HCT116 (cell line): Measurements from ENCODE around the gene WASL. TPM values are rescaled to one million over a fixed set of nuclear protein-coding genes. Genes with fewer than 3 reads are reported as not detected.

Source experiments
- ATAC-seq: fragments of 200-7000 bp; cut with Tn5 transposase; 2 replicates; pipeline ENCODE4 v1.9.1; 2020; ENCODE audit warnings: mild to moderate bottlenecking, moderate library complexity
- BruUV-seq: library from RNA; stranded (reverse); fragments of 400-500 nt; replicated peaks from 2 replicates; lab custom pipeline; 2021; lab: Mats Ljungman, UMichigan
- CTCF ChIA-PET: fragments of 300-600 bp; sonication (Branson Sonifier 250); formaldehyde crosslinking; loops from one replicate; lab custom pipeline; 2021; ENCODE audit warnings: antibody characterized with exemption; lab: Charles Lee
- POLR2A ChIA-PET: fragments of 300-600, 350-600 bp; sonication (Branson Sonifier 250); formaldehyde crosslinking; loops from one replicate; lab custom pipeline; 2021; ENCODE audit warnings: antibody characterized with exemption; lab: Charles Lee
- RAD21 ChIA-PET, 2 experiments: fragments of 300-600 bp; sonication (Branson Sonifier 250); formaldehyde crosslinking; loops; one replicate each; lab custom pipeline; 2023; ENCODE audit warnings: low total read pairs in 2 of 2; ENCODE audit not compliant: uncharacterized antibody in 2 of 2, unreplicated experiment in 2 of 2, low non-redundant PET in 1 of 2; lab: Charles Lee
- DNase-seq: peaks from one replicate; pipeline ENCODE4 v3.0.0-alpha.2; 2010; ENCODE audit warnings: low read depth, low spot score
- H2AFZ ChIP-seq: fragments of 200-600 bp; shearing (Covaris generic), sonication (generic); 2 replicates; pipeline ENCODE4 v1.6.1; 2017; ENCODE audit warnings: low read depth, mixed run types, mixed read lengths, antibody characterized with exemption, low read length; ENCODE audit not compliant: poor library complexity, severe bottlenecking
- H3K27ac ChIP-seq: 2 replicates; pipeline ENCODE4 v1.5.1; 2012; ENCODE audit warnings: low read depth, low read length
- H3K27me3 ChIP-seq: fragments of 200-600 bp; sonication (generic); 2 replicates; pipeline ENCODE4 v1.6.1; 2016; ENCODE audit warnings: mixed run types, low read length, mixed read lengths; ENCODE audit not compliant: insufficient read depth
- H3K36me3 ChIP-seq, 2 experiments: fragments of 200-500 bp in 1 of 2; fragments of 200-600 bp in 1 of 2; sonication (Bioruptor generic) in 1 of 2; sonication (generic) in 1 of 2; 2 replicates each; pipeline versions ENCODE4 v1.5.1 to v1.6.1; 2014 to 2016; ENCODE audit warnings: low read length in 2 of 2, inconsistent platforms in 1 of 2, mixed read lengths in 1 of 2, mixed run types in 1 of 2; ENCODE audit not compliant: insufficient read depth in 2 of 2, control insufficient read depth in 1 of 2
- H3K4me1 ChIP-seq, 2 experiments: fragments of 200-600 bp in 1 of 2; sonication (generic) in 1 of 2; 2 replicates each; pipeline versions ENCODE4 v1.5.1 to v1.6.1; 2012 to 2017; ENCODE audit warnings: low read length in 2 of 2, inconsistent platforms in 1 of 2, mild to moderate bottlenecking in 1 of 2, mixed read lengths in 1 of 2, mixed run types in 1 of 2, moderate library complexity in 1 of 2; ENCODE audit not compliant: insufficient read depth in 2 of 2, control insufficient read depth in 1 of 2
- H3K4me2 ChIP-seq: fragments of 200-600 bp; sonication (generic); 2 replicates; pipeline ENCODE4 v1.6.1; 2017; ENCODE audit warnings: mixed run types, low read length, mixed read lengths
- H3K4me3 ChIP-seq, 2 experiments: fragments of 200-600 bp in 1 of 2; sonication (generic) in 1 of 2; replicated peaks in 1 of 2; 2 replicates each; pipeline ENCODE4 v1.5.1; 2011 to 2016; ENCODE audit warnings: low read length in 2 of 2, control low read depth in 1 of 2, low read depth in 1 of 2, mild to moderate bottlenecking in 1 of 2, mixed read lengths in 1 of 2, mixed run types in 1 of 2
- H3K79me2 ChIP-seq: fragments of 200-600 bp; sonication (generic); 2 replicates; pipeline ENCODE4 v1.6.1; 2017; ENCODE audit warnings: mild to moderate bottlenecking, mixed run types, low read length, moderate library complexity, mixed read lengths; ENCODE audit not compliant: insufficient read depth
- H3K9ac ChIP-seq: fragments of 200-600 bp; sonication (generic); 2 replicates; pipeline ENCODE4 v1.6.1; 2016; ENCODE audit warnings: low read length, mixed read lengths
- H3K9me2 ChIP-seq: fragments of 200-600 bp; sonication (generic), shearing (Covaris generic); 2 replicates; pipeline ENCODE4 v1.6.1; 2017; ENCODE audit warnings: mixed run types, mild to moderate bottlenecking, moderate library complexity; ENCODE audit not compliant: insufficient read depth
- H3K9me3 ChIP-seq, 2 experiments: fragments of 200-500 bp in 1 of 2; fragments of 200-600 bp in 1 of 2; sonication (Bioruptor generic) in 1 of 2; sonication (generic) in 1 of 2; 2 replicates each; pipeline ENCODE4 v1.6.1; 2014 to 2017; ENCODE audit warnings: low read length in 2 of 2, mixed read lengths in 2 of 2, inconsistent platforms in 1 of 2, low read depth in 1 of 2, mild to moderate bottlenecking in 1 of 2, mixed run types in 1 of 2, moderate library complexity in 1 of 2; ENCODE audit not compliant: control insufficient read depth in 1 of 2, insufficient read depth in 1 of 2
- H4K20me1 ChIP-seq: fragments of 200-600 bp; sonication (generic), shearing (Covaris generic); 2 replicates; pipeline ENCODE4 v1.6.1; 2017; ENCODE audit warnings: mixed run types, mild to moderate bottlenecking, moderate library complexity; ENCODE audit not compliant: insufficient read depth
- ATF3 ChIP-seq: IDR thresholded peaks from 2 replicates; pipeline ENCODE4 v1.6.1; 2012
- CBX3 ChIP-seq: IDR thresholded peaks from 2 replicates; pipeline ENCODE4 v1.6.1; 2012; ENCODE audit warnings: low read depth
- CTCF ChIP-seq, 3 experiments: fragments of 200-600 bp in 1 of 3; sonication (generic) in 1 of 3; IDR thresholded peaks in 2 of 3; conservative IDR thresholded peaks in 1 of 3; 2 replicates each; pipeline ENCODE4 v1.5.1; 2012 to 2017; ENCODE audit warnings: low read depth in 2 of 3, low read length in 2 of 3, antibody characterized with exemption in 1 of 3, borderline replicate concordance in 1 of 3, control low read depth in 1 of 3, mild to moderate bottlenecking in 1 of 3, mixed read lengths in 1 of 3, mixed run types in 1 of 3, moderate library complexity in 1 of 3; ENCODE audit not compliant: insufficient read depth in 1 of 3
- EGR1 ChIP-seq: IDR thresholded peaks from 2 replicates; pipeline ENCODE4 v1.6.1; 2012; ENCODE audit warnings: low read depth
- EZH2 ChIP-seq: fragments of 200-600 bp; sonication (generic); IDR thresholded peaks from 2 replicates; pipeline ENCODE4 v1.6.1; 2017; ENCODE audit warnings: antibody characterized with exemption, mixed run types
- EZH2phosphoT487 ChIP-seq: fragments of 200-600 bp; IDR thresholded peaks from 2 replicates; pipeline ENCODE4 v1.6.1; 2018; ENCODE audit warnings: antibody characterized with exemption, borderline replicate concordance
- FOSL1 ChIP-seq: IDR thresholded peaks from 2 replicates; pipeline ENCODE4 v1.6.1; 2012; ENCODE audit warnings: low read depth
- MAX ChIP-seq: IDR thresholded peaks from 2 replicates; pipeline ENCODE4 v1.6.1; 2012
- POLR2A ChIP-seq: IDR thresholded peaks from 2 replicates; pipeline ENCODE4 v1.7.0; 2011; ENCODE audit warnings: borderline replicate concordance; ENCODE audit not compliant: insufficient read depth, insufficient read length; ENCODE audit errors: extremely low read depth
- RAD21 ChIP-seq: IDR thresholded peaks from 2 replicates; pipeline ENCODE4 v1.6.1; 2012; ENCODE audit warnings: low read depth, mild to moderate bottlenecking
- REST ChIP-seq: IDR thresholded peaks from 2 replicates; pipeline ENCODE4 v1.6.1; 2012; ENCODE audit warnings: low read depth
- SIN3A ChIP-seq: IDR thresholded peaks from 2 replicates; pipeline ENCODE4 v1.6.1; 2012; ENCODE audit warnings: low read depth
- SP1 ChIP-seq: IDR thresholded peaks from 2 replicates; pipeline ENCODE4 v1.6.1; 2012; ENCODE audit warnings: low read depth
- TCF7L2 ChIP-seq: IDR thresholded peaks from 2 replicates; pipeline ENCODE4 v1.7.0; 2011; ENCODE audit warnings: borderline replicate concordance, inconsistent platforms; ENCODE audit not compliant: insufficient read depth, insufficient read length; ENCODE audit errors: extremely low read depth
- YY1 ChIP-seq: IDR thresholded peaks from 2 replicates; pipeline ENCODE4 v1.6.1; 2011; ENCODE audit warnings: low read length, low read depth, moderate library complexity, mild to moderate bottlenecking; ENCODE audit not compliant: insufficient replicate concordance; ENCODE audit errors: extremely low read depth
- ZBTB33 ChIP-seq: IDR thresholded peaks from 2 replicates; pipeline ENCODE4 v1.6.1; 2011; ENCODE audit warnings: mild to moderate bottlenecking, low read length, moderate library complexity; ENCODE audit not compliant: insufficient replicate concordance; ENCODE audit errors: extremely low read depth
- ZFX ChIP-seq: fragments of 450-650 bp; IDR thresholded peaks from 2 replicates; pipeline ENCODE4 v1.6.1; 2017
- ZNF274 ChIP-seq: fragments of 200-500 bp; sonication (Bioruptor generic); IDR thresholded peaks from 2 replicates; pipeline ENCODE4 v1.6.1; 2014; ENCODE audit warnings: mild to moderate bottlenecking, low read depth, low read length, inconsistent platforms
- intact Hi-C: fragments of 100-400 bp; cut with micrococcal nuclease; formaldehyde crosslinking; loops from 2 replicates; pipeline ENCODE4 v1.10.0; 2022
- total RNA-seq: library from RNA; stranded (reverse); gene quantifications from one replicate; pipeline ENCODE4 v1.2.1, GENCODE V29; 2021; ENCODE audit not compliant: unreplicated experiment

The WASL gene
- total RNA-seq, 1 experiment from 2014 or later = 26.2 TPM

GRCh38 chr7:123750389-123751230 lies 1.8 kb upstream of the WASL start:
- no peak for ATAC-seq
- CTCF ChIA-PET = no interaction called here
- no peak overlapping the region for H2AFZ ChIP-seq
- intact Hi-C loops = no loop called here
- POLR2A ChIA-PET = no interaction called here
- no peaks in the 10 kb centered on the region for H3K9me3 ChIP-seq
- TF ChIP-seq EZH2 = no peak
- TF ChIP-seq MAX = no peak
- no peak for TF ChIP-seq ZNF274
- no peak for TF ChIP-seq FOSL1
- TF ChIP-seq RAD21 = no peak
- no peak for TF ChIP-seq CBX3
- no peak for TF ChIP-seq POLR2A
- no peak for TF ChIP-seq ATF3
- TF ChIP-seq ZFX = no peak
- no peak for TF ChIP-seq SIN3A
- no peak for TF ChIP-seq EGR1
- no peak for TF ChIP-seq TCF7L2
- TF ChIP-seq SP1 = no peak
- TF ChIP-seq REST = no peak
- no peak for TF ChIP-seq EZH2phosphoT487
- no peak for TF ChIP-seq YY1
- no peak for TF ChIP-seq ZBTB33
- no peak for TF ChIP-seq CTCF (IDR thresholded peaks at IDR 0.05 in 2 of 3, conservative IDR thresholded peaks at IDR 0.05 in 1 of 3; ENCODE audit: borderline replicate concordance in 1 of 3, insufficient read depth in 1 of 3, low read depth in 2 of 3, low read length in 2 of 3)
- TF ChIP-seq, all 23 proteins: peak for 0
- Histone ChIP-seq H3K79me2 (peaks cover 38% of the 10 kb centered on the region), H4K20me1 (no peaks in the 10 kb centered on the region; the same call in 1 of the 2 replicates), H3K27ac (no peak overlapping the region), H3K9ac (0 out of 2 replicates have a peak overlapping the region, but pooled peaks have one; percentile 84), H3K4me3 (peak overlapping the region in 1 of 2 experiments; percentile 80; a peak in 1 of 4 replicates), H3K4me2 (peak overlapping the region; percentile 92), H3K36me3 (no peaks in the 10 kb centered on the region), H3K9me2 (no peaks in the 10 kb centered on the region), H3K27me3 (no peaks in the 10 kb centered on the region), H3K4me1 (peaks cover 14 to 33% of the 10 kb centered on the region in 2 experiments; a peak in 3 of 4 replicates)
- BruUV-seq = no TSS peak
- DNase-seq = no peak
- RAD21 ChIA-PET = no interaction called here
